Gastroesophageal sphincter (tissue), 4 donors: ENCODE measurements around the gene HCFC1R1. TPM values are rescaled to one million over a fixed set of nuclear protein-coding genes. Genes with fewer than 3 reads are reported as not detected.

ENCODE experiments used
- ATAC-seq: fragments of 150-250 bp; one replicate; pipeline ENCODE4 v1.9.1; 2016; ENCODE audit warnings: mild to moderate bottlenecking, moderate library complexity
- H3K27ac ChIP-seq, 4 donors: fragments of 200-600 bp; sonication (generic) in 3 of 4; 1 replicate in 3 of 4; 2 replicates in 1 of 4; pipeline ENCODE4 v1.5.1; 2016 to 2019
- H3K27me3 ChIP-seq: fragments of 200-600 bp; sonication (generic); one replicate; pipeline ENCODE4 v1.5.1; 2019
- H3K36me3 ChIP-seq, 2 donors: fragments of 200-600 bp; sonication (generic); one replicate each; pipeline ENCODE4 v1.5.1; 2019; ENCODE audit warnings: control low read depth in 1 of 2
- H3K4me1 ChIP-seq, 3 donors: fragments of 200-600 bp; sonication (generic); 1 replicate in 2 of 3; 2 replicates in 1 of 3; pipeline ENCODE4 v1.5.1; 2016 to 2019; ENCODE audit warnings: control low read depth in 2 of 3
- H3K4me3 ChIP-seq, 2 donors: fragments of 200-600 bp; sonication (generic); one replicate each; pipeline ENCODE4 v1.5.1; 2019; ENCODE audit warnings: mild to moderate bottlenecking in 1 of 2, moderate library complexity in 1 of 2
- H3K9me3 ChIP-seq, 3 donors: fragments of 200-600 bp; sonication (generic); one replicate each; pipeline ENCODE4 v1.5.1; 2017 to 2019; ENCODE audit warnings: control low read depth in 2 of 3
- EP300 ChIP-seq: sonication (generic); formaldehyde crosslinking; IDR thresholded peaks from one replicate; pipeline ENCODE4 v1.6.1; 2017; ENCODE audit warnings: antibody characterized with exemption, mild to moderate bottlenecking
- POLR2A ChIP-seq, 2 donors: fragments of 450-650 bp; IDR thresholded peaks; one replicate each; pipeline ENCODE4 v1.6.1; 2017; ENCODE audit warnings: antibody characterized with exemption in 2 of 2, mild to moderate bottlenecking in 2 of 2, moderate library complexity in 1 of 2
- POLR2AphosphoS5 ChIP-seq: sonication (generic); formaldehyde crosslinking; IDR thresholded peaks from one replicate; pipeline ENCODE4 v1.6.1; 2017; ENCODE audit warnings: antibody characterized with exemption
- WGBS, 2 donors: methylation state at CpG; one replicate each; pipeline ENCODE4 v1.1.5; 2018; ENCODE audit warnings: low coverage in 1 of 2; 5-methylcytosine and 5-hydroxymethylcytosine counted together
- total RNA-seq, 4 donors: library from RNA; depleted of rRNA; stranded (reverse); fragments of >200 nt; gene quantifications; one replicate each; pipeline ENCODE4 v1.1.0, GENCODE V29; 2016
- TF ChIP-seq, protein P1 (sequence below), 4 experiments: fragments of 200-600 bp in 2 of 4; fragments of 450-650 bp in 2 of 4; sonication (generic) in 1 of 4; IDR thresholded peaks; one replicate each; pipeline ENCODE4 v1.5.1; 2017 to 2019; ENCODE audit warnings: antibody characterized with exemption in 4 of 4, mild to moderate bottlenecking in 2 of 4, moderate library complexity in 2 of 4

The HCFC1R1 gene
- total RNA-seq, 4 donors from 2014 or later, result 20.1 to 94.9 (median 40.5) TPM

DNA sequence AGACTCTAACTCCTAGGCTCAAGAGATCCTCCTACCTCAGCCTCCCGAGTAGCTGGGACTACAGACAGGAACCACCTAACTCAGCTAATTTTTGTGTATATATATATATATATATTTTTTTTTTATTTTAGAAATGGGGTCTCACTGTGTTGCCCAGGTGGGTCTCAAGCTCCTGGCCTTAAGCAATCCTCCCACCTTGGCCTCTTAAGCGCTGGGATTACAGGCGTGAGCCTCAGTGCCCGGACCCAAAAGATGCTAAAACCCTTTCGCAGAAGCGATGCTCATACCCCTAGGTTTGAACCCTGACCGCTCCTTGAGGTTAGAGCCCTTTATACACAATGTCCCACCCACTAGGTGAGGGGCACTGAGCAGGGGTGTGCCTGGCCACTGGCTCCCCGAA, 13.2 kb downstream of the HCFC1R1 start:
- peaks cover 97% of the 10 kb centered on the region for H3K27me3 ChIP-seq
- no peaks in the 10 kb centered on the region for H3K4me1 ChIP-seq
- no peak for TF ChIP-seq POLR2A (IDR thresholded peaks at IDR 0.05)
- no peak for TF ChIP-seq EP300
- TF ChIP-seq POLR2AphosphoS5, result no peak
- TF ChIP-seq, protein P1, sequence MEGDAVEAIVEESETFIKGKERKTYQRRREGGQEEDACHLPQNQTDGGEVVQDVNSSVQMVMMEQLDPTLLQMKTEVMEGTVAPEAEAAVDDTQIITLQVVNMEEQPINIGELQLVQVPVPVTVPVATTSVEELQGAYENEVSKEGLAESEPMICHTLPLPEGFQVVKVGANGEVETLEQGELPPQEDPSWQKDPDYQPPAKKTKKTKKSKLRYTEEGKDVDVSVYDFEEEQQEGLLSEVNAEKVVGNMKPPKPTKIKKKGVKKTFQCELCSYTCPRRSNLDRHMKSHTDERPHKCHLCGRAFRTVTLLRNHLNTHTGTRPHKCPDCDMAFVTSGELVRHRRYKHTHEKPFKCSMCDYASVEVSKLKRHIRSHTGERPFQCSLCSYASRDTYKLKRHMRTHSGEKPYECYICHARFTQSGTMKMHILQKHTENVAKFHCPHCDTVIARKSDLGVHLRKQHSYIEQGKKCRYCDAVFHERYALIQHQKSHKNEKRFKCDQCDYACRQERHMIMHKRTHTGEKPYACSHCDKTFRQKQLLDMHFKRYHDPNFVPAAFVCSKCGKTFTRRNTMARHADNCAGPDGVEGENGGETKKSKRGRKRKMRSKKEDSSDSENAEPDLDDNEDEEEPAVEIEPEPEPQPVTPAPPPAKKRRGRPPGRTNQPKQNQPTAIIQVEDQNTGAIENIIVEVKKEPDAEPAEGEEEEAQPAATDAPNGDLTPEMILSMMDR (IDR thresholded peaks at IDR 0.05), result no peak
- 50% methylated on average over 1 of the region's 8 CpGs; no CpG with 5 or more reads in 1 of the 2 donors for WGBS, 2 donors
- H3K36me3 ChIP-seq, result no peaks in the 10 kb centered on the region
- no peak overlapping the region for H3K4me3 ChIP-seq
- no peak for ATAC-seq
- no peaks in the 10 kb centered on the region for H3K9me3 ChIP-seq
- H3K27ac ChIP-seq, result no peak overlapping the region

DNA sequence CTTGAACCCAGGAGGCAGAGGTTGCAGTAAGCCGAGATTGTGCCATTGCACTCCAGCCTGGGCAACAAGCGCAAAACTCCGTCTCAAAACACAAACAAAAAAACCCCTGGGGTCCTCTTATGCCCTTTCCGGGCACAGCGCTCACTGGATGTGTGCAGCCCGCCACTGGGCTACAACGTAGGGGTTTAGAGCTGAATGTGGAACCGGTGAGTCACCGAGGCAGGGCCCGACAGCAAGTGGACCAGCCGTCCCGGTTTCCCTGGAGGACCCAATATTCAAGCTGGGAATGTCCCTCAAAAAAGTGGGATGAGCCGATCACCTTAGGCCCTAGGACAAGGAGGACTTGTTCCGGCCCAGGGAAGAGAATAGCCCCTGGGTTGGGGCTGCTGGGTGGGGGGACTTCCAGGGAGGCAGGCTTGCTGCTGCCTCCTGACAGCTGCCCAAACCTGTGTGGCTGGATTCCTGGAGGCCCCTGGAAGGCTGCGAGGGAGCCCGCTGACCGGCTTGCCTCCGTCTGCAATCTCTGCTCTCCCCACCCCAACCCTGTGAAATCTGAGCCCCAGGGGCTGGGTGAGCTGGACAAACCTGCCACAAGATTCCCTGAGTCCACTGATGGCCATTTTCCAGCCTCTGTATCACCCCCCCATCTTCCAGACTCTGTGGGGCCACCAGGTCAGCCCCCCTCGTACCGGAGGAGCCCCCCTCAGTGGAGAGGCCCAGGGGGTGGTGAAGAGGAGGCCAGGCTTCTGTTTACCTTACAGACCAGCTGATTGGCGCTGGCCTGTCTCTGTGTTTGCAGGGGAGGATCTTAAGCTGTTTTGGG, 14.0 kb downstream of the HCFC1R1 start:
- 43 to 48% methylated on average over 4 to 12 of the region's 21 CpGs for WGBS, 2 donors
- TF ChIP-seq POLR2A (IDR thresholded peaks at IDR 0.05) (no peak), POLR2AphosphoS5 (no peak), EP300 (no peak)
- TF ChIP-seq, protein P1 (IDR thresholded peaks at IDR 0.05), result no peak
- no peaks in the 10 kb centered on the region for H3K36me3 ChIP-seq
- peaks cover 100% of the 10 kb centered on the region for H3K27me3 ChIP-seq
- no peak overlapping the region for H3K4me3 ChIP-seq
- ATAC-seq, result no peak
- H3K4me1 ChIP-seq, result peaks cover 0 to 3% (median 3%) of the 10 kb centered on the region in 3 donors
- H3K9me3 ChIP-seq, result no peaks in the 10 kb centered on the region
- H3K27ac ChIP-seq, result no peak overlapping the region

DNA sequence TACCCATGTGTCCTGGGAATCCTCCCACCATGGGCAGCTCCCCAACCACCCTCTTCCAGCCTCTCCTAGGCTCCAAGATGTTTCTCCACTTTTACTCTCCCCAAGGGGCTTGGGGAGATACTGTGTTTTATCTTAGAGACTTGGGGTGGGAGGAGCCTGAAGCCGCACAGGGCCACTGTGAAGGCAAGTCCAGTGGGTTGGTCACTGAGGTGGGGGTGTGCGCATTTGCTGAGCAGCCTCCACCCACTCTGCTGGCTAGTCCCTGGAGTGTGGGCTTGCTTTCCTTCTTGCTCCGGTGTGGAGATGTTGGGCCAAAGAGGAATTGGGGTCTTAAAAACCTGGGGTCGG, 15.1 kb downstream of the HCFC1R1 start:
- peaks cover 90% of the 10 kb centered on the region for H3K27me3 ChIP-seq
- TF ChIP-seq, protein P1 (IDR thresholded peaks at IDR 0.05), result no peak
- TF ChIP-seq EP300 (no peak), POLR2A (IDR thresholded peaks at IDR 0.05) (no peak), POLR2AphosphoS5 (no peak)
- H3K9me3 ChIP-seq, result no peaks in the 10 kb centered on the region
- H3K4me3 ChIP-seq, result no peak overlapping the region
- no peaks in the 10 kb centered on the region for H3K36me3 ChIP-seq
- 80% methylated on average over 1 of the region's 4 CpGs; no CpG with 5 or more reads in 1 of the 2 donors for WGBS, 2 donors
- no peak for ATAC-seq
- H3K4me1 ChIP-seq, result peaks cover 0 to 7% (median 4%) of the 10 kb centered on the region in 3 donors
- no peak overlapping the region for H3K27ac ChIP-seq

DNA sequence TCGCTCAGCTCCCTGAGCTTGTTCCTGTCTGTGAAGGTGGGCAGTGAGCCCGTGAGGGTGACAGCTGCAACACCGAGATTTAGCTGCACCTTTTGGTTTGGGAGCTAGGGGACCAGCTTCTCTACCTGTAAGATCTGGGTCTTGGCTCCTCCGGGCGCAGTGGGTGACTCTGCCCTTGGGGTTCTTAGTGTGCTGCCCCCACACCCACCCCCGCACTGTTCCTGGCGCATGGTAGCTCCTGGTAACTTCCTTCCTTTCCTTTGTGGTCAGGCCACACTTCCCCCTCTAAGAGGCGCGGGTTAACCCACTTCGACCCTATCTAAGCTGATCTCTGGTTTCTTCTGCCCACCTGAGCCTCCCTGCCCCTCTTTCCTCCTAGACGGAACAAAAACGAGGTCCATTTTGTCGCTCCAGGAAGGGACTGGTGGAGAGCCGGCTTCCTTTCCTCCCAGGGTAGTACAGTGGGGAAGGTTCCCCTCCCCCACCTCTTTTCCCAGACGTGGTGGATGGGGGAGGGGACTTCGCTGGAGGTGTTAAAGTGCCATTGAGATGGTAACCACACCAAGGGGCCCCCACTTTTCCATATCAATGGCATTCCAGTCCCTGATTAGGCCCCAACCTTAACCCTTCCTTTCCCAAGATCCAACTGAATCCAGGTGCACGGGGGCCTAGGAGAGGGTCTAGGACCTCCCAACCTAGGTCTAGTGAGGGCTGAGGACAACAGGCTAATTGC, 15.6 kb downstream of the HCFC1R1 start:
- H3K27me3 ChIP-seq, result peaks cover 85% of the 10 kb centered on the region
- ATAC-seq, result no peak
- no peaks in the 10 kb centered on the region for H3K9me3 ChIP-seq
- H3K4me1 ChIP-seq, result peaks cover 0 to 11% (median 4%) of the 10 kb centered on the region in 3 donors
- H3K4me3 ChIP-seq, result no peak overlapping the region
- H3K27ac ChIP-seq, result no peak overlapping the region
- 20 to 23% methylated on average over 5 to 10 of the region's 17 CpGs for WGBS, 2 donors
- H3K36me3 ChIP-seq, result no peaks in the 10 kb centered on the region
- no peak for TF ChIP-seq POLR2AphosphoS5
- TF ChIP-seq, protein P1 (IDR thresholded peaks at IDR 0.05), result no peak
- TF ChIP-seq POLR2A (IDR thresholded peaks at IDR 0.05), result no peak
- TF ChIP-seq EP300, result no peak
